Urinary bladder (tissue), 4 donors: Measurements from ENCODE around the gene EEIG1. TPM values are rescaled to one million over a fixed set of nuclear protein-coding genes. Genes with fewer than 3 reads are reported as not detected.

Experiments
- DNase-seq: peaks from one replicate; pipeline ENCODE4 v3.0.0-alpha.2; 2015; ENCODE audit errors: extremely low spot score
- H3K27ac ChIP-seq: one replicate; pipeline ENCODE4 v1.5.1; 2013; ENCODE audit warnings: low read depth, mild to moderate bottlenecking, moderate library complexity
- H3K36me3 ChIP-seq: one replicate; pipeline ENCODE4 v1.6.1; 2013; ENCODE audit warnings: mild to moderate bottlenecking, moderate library complexity; ENCODE audit not compliant: insufficient read depth
- H3K4me1 ChIP-seq: one replicate; pipeline ENCODE4 v1.6.1; 2013; ENCODE audit warnings: mild to moderate bottlenecking, moderate library complexity; ENCODE audit not compliant: insufficient read depth
- H3K4me3 ChIP-seq: one replicate; pipeline ENCODE4 v1.5.1; 2013; ENCODE audit warnings: low read depth, low read length
- WGBS: extraction: QIAGEN DNeasy Blood & Tissue Kit; methylation state at CpG from one replicate; pipeline ENCODE4 v1.1.7; 2013; 5-methylcytosine and 5-hydroxymethylcytosine counted together
- polyA plus RNA-seq: library from polyadenylated mRNA; stranded (reverse); fragments of 200-250 nt; gene quantifications from one replicate; pipeline ENCODE4 v1.2.3, GENCODE V29; 2013
- total RNA-seq: library from RNA; depleted of rRNA; stranded (reverse); fragments of >200 nt; gene quantifications from one replicate; pipeline ENCODE4 v1.2.3, GENCODE V29; 2014
- donor health status: healthy with polysubstance abuse.
- donor health status: healthy.

EEIG1 gene
- total and polyA plus RNA-seq, 2 donors, result 30.4 to 67.1 TPM

DNA sequence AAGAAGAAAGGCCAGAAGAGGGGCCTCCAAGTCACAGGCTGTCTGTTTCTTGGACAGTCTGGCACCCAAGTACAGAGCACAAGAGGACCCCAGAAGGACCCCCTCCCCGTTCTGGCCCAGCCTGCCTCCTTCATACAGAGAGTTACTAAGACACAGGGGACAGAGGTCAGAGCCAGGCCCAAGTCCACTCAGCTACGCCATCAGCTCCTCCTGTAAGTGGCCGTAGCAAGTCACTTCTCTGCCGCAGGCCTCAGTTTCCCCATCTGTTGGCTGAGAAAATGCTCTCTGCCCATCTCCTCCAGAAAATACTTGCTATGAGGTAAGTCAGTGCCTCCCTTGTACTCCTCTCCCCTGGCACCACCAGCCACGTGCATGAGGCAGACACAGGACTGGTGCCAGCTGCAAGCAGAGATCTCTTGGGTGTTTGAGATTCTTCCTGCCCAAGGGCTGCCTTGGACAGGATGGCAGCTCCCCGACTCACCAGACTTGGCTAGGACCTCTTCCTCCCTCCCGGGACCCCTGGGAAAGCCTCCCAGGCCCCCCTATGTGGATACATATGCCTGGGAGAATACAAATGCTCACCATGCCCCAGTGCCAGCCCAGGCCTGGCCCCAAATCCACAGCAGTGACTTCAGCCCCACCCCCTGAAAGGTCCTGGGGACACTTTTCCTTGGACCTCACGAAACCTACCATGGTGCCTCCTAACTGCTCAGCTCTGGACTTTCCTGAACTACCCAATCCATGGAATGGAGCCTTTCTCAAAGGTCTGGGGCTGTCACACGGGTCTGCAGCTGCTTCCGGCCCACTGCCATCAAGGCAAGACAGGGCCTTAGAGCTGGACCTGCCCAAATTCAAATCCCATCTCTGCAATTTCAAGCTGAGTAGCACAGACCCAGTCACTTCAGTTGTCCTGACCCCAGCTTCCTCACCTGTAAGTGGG, 5.1 kb downstream of the EEIG1 start:
- no peak for DNase-seq
- Histone ChIP-seq H3K4me1 (no peaks in the 10 kb centered on the region), H3K27ac (peak overlapping the region; percentile 33), H3K36me3 (no peaks in the 10 kb centered on the region), H3K4me3 (no peak overlapping the region)
- 61% methylated on average over 10 of the region's 10 CpGs for WGBS

DNA sequence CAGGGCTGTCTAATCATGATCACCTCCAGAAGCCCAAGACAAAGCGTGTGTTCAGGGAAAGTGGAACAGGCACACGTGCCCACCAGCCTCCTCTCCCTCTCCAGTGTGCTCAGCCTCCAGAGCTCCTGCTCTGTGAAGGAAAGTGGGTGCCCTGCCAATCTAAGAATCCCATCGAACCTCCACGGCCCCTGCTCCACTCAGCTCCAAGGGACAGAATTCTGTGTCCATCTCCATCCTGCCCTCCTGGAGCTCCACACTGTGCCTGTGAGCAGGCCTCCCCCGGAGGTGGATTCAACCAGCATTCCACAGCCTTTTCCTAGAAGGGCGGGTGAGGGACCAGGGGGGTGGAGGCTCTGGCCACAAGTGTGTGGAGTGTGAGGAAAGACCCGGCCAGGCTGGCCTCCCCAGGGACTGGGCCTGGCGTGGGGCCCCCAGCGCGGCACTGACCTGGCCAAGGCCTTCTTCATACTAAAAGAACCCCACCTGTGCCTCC, 6.0 kb downstream of the EEIG1 start:
- peak overlapping the region; percentile 33 for H3K27ac ChIP-seq
- DNase-seq, result no peak
- no peaks in the 10 kb centered on the region for H3K36me3 ChIP-seq
- 25% methylated on average over 10 of the region's 10 CpGs for WGBS
- no peak overlapping the region for H3K4me3 ChIP-seq
- no peaks in the 10 kb centered on the region for H3K4me1 ChIP-seq

DNA sequence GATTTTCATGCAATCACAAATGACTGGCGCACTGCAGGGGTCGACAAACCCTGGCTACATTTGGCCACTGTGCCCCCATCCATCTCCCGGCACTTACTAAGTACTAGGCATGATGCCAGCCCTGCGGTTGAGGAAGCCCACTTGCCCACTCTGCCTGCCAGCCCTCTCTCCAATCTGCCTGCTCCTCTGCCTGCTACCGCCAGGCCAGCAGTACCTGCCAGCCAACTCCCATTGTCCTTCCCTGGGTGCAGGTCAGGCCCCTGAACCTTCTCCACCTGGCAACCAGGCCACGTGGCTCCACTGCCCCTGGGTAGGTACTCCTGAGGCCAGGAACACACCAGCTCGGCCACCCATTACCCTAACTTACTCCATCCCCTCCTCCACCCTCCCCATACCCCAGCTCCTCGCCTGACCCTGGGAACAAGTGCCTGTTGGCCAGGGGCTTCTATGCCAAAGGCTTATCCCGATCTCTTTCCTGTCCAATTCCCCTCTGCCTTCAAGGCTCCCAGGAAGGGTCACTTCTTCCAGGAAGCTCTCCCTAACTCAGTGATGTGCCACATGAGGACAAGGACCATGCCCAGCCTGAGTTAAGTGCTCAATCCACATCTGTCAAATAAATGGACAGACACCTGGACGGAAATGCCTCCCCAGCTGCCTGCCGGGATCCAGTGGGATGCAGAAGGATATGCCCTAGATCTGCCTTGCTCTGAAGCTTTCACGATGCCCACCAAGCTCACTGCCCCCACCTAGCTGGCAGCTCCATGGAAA, 6.6 kb downstream of the EEIG1 start:
- Histone ChIP-seq H3K36me3 (no peaks in the 10 kb centered on the region), H3K27ac (no peak overlapping the region), H3K4me3 (no peak overlapping the region), H3K4me1 (no peaks in the 10 kb centered on the region)
- no peak for DNase-seq
- WGBS, result 48% methylated on average over 12 of the region's 12 CpGs

DNA sequence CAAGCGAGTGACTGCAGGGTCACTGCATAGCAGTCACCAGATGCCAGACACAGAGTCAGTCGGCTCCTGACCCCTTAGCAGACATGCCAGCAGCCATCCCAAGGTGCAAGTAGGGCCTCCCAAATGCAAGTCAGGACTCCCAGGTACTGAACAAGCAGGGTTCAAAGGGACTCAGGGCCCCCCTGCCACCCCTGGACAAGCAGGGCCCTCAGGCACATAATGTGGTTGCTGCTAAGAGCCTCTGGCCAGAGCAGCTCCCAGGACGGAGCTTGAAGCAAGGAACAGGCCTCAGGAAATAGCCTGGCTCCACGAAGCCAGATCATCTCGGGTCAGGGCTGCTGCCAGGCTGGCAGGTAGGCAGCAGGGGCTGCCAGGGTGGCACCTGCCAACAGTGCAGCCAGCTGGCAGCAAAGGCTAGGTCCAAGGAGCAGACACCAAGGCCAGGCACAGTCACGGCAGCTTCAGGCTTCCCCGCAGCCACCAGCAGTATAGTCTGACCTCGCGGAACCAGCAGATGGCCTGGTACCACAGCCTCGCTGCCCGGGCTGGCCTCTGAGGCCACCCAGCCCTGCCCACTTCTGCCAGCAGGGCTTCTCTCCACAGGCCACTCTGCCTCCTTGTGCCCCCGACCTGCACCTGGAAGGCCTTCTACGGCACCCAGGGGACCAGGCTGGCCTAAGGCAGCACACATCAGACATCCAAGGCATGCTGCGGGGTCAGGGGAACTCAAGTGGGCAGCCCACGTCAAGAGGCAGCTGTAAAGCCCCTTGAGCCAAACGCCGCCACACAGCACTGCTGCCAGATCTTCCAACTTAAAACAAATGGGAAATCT, 7.4 kb downstream of the EEIG1 start:
- DNase-seq, result no peak
- Histone ChIP-seq H3K36me3 (no peaks in the 10 kb centered on the region), H3K4me1 (no peaks in the 10 kb centered on the region), H3K27ac (peak overlapping the region; percentile 62), H3K4me3 (no peak overlapping the region)
- WGBS, result 49% methylated on average over 17 of the region's 17 CpGs

DNA sequence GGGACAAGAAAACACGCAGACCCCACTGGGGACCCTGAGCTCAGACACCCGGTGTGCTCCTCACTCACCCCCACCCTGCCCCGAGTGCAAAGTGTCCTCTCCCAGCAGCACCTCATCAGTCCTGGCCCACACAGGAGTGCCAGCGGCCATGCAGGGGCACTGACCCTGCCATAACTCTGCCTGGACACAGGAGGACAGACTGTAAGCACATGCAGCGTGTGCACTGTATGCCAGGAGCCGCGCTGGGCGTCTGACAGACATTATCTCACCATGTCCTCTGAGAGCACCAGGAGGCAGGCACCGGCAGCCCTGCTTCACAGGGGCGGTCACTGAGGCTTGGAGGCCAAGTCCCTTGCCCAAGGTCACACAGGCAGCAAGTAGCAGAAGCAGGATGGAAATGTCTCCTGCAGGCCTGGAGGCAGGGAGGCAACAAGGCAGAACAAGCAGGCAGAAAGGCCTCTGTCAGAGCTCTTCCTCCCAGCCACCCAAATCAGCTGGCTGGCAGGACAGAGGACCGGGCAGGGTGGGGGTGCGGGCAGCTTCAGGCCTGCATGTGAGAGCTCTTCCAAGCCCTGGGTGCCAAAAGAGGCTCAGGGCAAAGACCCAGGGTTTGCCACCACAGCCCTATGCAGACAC, 8.4 kb downstream of the EEIG1 start:
- H3K36me3 ChIP-seq, result no peaks in the 10 kb centered on the region
- WGBS, result 33% methylated on average over 12 of the region's 12 CpGs
- H3K4me3 ChIP-seq, result no peak overlapping the region
- no peaks in the 10 kb centered on the region for H3K4me1 ChIP-seq
- no peak for DNase-seq
- H3K27ac ChIP-seq, result no peak overlapping the region

DNA sequence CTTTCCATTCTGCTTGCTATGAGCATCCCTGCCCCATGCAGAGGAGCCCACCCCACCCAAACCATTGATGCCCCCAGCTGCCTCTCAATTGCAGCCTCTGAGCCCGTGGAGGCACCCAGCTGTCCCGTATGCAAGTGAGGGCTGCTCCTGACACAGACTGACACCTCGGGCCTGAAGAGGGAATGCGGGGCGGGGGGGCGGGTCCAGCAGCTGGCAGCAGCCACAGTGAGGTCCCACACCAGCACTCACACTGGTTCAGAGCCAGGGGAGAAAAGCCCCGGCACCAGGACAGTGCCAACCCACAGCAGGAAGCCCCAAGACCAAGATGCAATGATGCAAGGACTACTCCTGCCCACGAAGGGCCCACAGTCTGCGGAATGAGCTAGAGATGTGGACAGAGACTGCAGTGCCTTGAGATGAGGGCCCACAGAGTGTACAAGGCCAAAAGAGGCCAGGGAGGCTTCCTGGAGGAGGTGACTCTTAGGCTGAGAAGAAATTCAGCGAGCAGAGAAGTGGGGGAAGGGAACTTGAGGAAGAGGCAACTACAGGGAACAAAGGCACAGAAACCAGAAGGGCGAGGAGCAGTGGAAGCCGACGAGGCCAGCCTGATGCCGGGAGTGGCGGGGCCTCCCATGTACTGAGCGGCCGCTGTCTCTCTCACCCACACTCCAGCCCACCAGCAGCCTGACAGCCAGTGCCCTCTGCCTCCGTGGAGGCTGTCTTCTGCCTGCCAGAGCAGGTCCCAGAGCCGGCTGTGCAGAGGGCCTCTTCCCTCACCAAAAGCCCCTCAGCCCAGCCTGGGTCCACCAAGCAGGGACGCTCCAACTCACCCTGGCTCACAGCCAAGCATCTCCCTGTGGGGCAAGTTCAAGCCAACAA, 9.2 kb downstream of the EEIG1 start:
- Histone ChIP-seq H3K4me3 (no peak overlapping the region), H3K4me1 (no peaks in the 10 kb centered on the region), H3K36me3 (no peaks in the 10 kb centered on the region), H3K27ac (peak overlapping the region; percentile 56)
- no peak for DNase-seq
- 29% methylated on average over 20 of the region's 20 CpGs for WGBS

DNA sequence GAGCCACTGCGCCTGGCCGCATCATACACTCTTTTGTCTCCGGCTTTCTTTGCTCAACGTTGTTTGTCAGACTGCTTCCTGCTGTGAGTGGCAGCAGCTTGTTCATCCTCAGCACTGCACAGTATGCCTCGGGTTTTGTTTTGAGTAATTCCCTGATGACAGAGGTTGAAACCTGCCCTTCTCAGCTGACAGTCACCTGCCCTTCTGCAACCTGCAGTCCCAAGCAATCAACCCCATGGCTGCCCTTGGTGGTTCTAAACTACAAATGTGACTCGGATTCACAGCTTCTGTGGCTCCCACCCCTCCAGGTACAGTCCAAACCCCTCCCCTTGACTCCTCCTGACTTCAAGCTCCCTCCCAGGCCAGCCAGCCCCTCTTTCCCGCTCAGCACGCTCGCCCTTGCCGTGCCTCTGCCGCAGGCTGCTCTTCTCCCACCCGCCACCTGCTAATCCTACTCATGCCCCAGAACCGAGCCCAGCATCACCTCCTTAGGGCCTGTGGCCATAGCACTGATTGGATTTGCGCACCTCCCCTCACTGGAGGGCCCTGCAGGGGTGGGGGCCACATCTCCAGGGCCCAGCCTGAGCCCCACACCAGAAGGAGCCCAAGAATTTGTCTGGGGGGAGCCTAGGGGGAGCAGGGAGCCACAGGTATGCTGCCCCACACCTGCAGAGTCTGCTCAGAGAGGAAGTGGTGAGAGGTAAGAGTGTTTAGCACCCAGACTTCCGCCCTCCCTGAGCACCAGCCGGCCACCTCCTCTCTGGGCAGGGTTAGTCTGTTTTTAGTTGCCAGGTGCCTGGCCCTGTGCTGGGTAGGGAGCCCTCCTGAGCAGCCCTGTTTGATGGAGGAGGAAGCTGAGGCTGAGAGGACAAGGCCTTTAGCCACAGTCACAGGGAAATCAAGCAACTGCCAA, 10.1 kb downstream of the EEIG1 start:
- peak overlapping the region; percentile 68 for H3K27ac ChIP-seq
- 48% methylated on average over 16 of the region's 16 CpGs for WGBS
- DNase-seq, result no peak

DNA sequence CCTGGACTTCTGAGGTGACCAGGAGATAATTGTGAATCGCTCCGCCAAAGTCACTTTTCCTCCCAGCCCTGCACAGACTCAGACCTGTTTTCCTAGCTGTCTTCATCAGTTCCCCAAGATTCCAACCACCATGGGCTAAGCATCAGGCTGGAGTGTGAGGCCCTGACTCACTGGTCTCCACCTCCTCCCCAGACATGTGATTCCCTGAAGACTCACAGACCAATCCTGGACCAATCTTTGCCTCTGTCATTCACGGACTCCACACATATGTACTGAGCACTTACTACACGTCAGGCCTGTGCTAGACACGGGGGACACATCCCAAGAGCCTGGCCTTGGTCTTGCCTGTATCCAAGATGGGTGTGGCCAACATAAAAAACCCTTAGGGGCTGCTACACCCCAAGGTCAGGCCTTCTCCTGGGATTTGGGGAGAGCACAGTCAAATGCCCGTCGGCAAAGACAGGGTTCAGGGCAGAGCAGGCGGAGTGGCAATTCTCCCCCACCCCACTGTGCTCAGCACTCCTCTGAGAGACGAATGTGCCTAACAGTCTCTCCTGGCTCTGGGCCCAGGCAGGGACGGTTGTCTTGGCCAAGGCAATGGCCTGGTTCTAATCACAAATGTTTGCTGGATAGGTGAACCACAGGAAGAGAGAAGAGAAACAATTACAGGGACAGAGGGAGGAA, 11.9 kb downstream of the EEIG1 start:
- Histone ChIP-seq H3K36me3 (no peaks in the 10 kb centered on the region), H3K4me3 (no peak overlapping the region), H3K4me1 (no peaks in the 10 kb centered on the region), H3K27ac (peak overlapping the region; percentile 81)
- no peak for DNase-seq
- WGBS, result 35% methylated on average over 10 of the region's 10 CpGs

More for the DNA sequence above, 10.1 kb downstream of the EEIG1 start:
- Histone ChIP-seq H3K4me1 (no peaks in the 10 kb centered on the region), H3K4me3 (no peak overlapping the region), H3K36me3 (no peaks in the 10 kb centered on the region)

DNA sequence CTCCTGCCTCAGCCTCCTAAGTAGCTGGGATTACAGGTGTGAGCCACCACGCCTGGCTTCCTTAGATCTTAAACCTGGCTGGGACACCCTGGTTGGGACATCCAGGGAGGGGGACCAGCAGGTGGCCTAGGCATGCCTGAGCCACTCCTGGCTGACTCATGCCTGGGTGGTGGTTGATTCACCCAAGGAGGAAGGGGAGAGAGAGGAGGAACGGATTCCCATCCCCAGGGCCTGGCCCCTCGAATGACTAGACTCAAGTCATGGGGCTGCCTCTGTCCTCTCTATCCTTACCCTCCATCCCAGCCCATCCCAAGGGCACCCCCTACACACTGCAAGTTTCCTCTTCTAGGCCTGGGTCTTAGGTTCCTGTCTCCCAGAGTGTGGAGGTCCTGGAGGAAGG, 12.7 kb downstream of the EEIG1 start:
- no peaks in the 10 kb centered on the region for H3K4me1 ChIP-seq
- H3K4me3 ChIP-seq, result no peak overlapping the region
- no peak for DNase-seq
- H3K36me3 ChIP-seq, result no peaks in the 10 kb centered on the region
- 69% methylated on average over 3 of the region's 3 CpGs for whole genome bisulfite sequencing
- H3K27ac ChIP-seq, result peak overlapping the region; percentile 81

DNA sequence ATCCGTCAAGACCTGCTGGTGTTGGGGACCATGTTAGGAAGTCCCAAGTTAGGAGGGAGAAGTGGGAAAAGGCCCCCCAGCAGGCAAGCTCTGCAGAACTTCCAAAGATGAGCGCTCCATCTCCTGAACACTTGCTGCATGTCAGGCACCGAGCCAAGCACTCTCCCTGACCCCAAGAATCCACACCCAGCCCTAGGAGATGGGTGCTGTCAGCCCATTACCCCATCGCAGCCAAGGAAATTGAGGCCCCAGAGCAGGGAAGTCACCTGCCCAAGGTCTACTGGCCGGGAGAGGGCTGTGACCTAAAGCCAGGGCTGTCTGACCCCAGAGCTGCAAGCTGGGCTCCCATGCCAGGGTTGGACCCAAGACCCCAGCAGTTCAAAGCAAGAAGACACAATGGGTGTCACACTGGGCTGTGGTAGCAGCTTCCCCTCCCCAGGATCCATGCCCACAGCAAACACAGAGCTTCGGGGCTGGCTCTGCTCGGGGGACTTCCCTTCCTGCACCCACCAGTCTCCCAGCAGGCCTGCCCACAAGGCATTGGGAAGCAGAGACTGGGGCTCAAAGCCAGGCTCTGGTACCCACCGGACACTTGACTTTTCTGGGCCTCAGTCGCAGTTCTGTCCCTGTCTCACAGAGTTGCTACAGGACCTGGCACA, 13.5 kb downstream of the EEIG1 start:
- DNase-seq, result no peak
- no peak overlapping the region for H3K4me3 ChIP-seq
- H3K4me1 ChIP-seq, result no peaks in the 10 kb centered on the region
- H3K36me3 ChIP-seq, result no peaks in the 10 kb centered on the region
- peak overlapping the region; percentile 44 for H3K27ac ChIP-seq
- WGBS, result 57% methylated on average over 9 of the region's 9 CpGs
